ENCODE data around the gene ANKRD11.

The ANKRD11 gene

GRCh38 chr16:89283449-89283848, 206.9 kb downstream of the ANKRD11 start:
- TF ChIP-seq CTCF (IDR thresholded peaks at IDR 0.05; ENCODE audit: insufficient read depth, low read depth, low read length, missing control alignments) = no peak
- no peak overlapping the region for H3K4me3 ChIP-seq (ENCODE audit: low read depth, low read length)
- DNase-seq (ENCODE audit: low read depth) = no peak

- DNase-seq (ENCODE audit: low read depth) = no peak
- H3K4me3 ChIP-seq (ENCODE audit: low read depth, low read length) = no peak overlapping the region
- TF ChIP-seq CTCF (IDR thresholded peaks at IDR 0.05; ENCODE audit: insufficient read depth, low read depth, low read length, missing control alignments) = no peak
Observed at GRCh38 chr16:89282523-89282922, 207.8 kb downstream of the ANKRD11 start.

GRCh38 chr16:89281829-89282228, 208.5 kb downstream of the ANKRD11 start:
- DNase-seq (ENCODE audit: low read depth) = no peak
- H3K4me3 ChIP-seq (ENCODE audit: low read depth, low read length) = no peak overlapping the region
- TF ChIP-seq CTCF (IDR thresholded peaks at IDR 0.05; ENCODE audit: insufficient read depth, low read depth, low read length, missing control alignments) = no peak

- H3K4me3 ChIP-seq (ENCODE audit: low read depth, low read length) = no peak overlapping the region
- DNase-seq (ENCODE audit: low read depth) = no peak
- no peak for TF ChIP-seq CTCF (IDR thresholded peaks at IDR 0.05; ENCODE audit: insufficient read depth, low read depth, low read length, missing control alignments)
Observed at GRCh38 chr16:89281189-89281577, 209.2 kb downstream of the ANKRD11 start.

- TF ChIP-seq CTCF (IDR thresholded peaks at IDR 0.05; ENCODE audit: insufficient read depth, low read depth, low read length, missing control alignments) = no peak
- no peak overlapping the region for H3K4me3 ChIP-seq (ENCODE audit: low read depth, low read length)
- DNase-seq (ENCODE audit: low read depth) = no peak
Observed at GRCh38 chr16:89280546-89281188, 209.7 kb downstream of the ANKRD11 start.

- no peak overlapping the region for H3K4me3 ChIP-seq (ENCODE audit: low read depth, low read length)
Observed at GRCh38 chr16:89279666-89280481, 210.5 kb downstream of the ANKRD11 start.

More at GRCh38 chr16:89279666-89280481, 210.5 kb downstream of the ANKRD11 start:
- no peak for DNase-seq (ENCODE audit: low read depth)
- TF ChIP-seq CTCF (IDR thresholded peaks at IDR 0.05; ENCODE audit: insufficient read depth, low read depth, low read length, missing control alignments) = no peak
